ENCODE measurements around the gene EIF3L. TPM values are rescaled to one million over a fixed set of nuclear protein-coding genes. Genes with fewer than 3 reads are reported as not detected.

EIF3L gene
- total and polyA plus RNA-seq, 10 of the 15 experiments (the other 5 are each of a cell fraction or from before 2014, with no cell fraction given), result 294 to 1,037 (median 618) TPM

GRCh38 chr22:37894939-37895670 is 45.9 kb downstream of the EIF3L start (continued):
- no peak for TF ChIP-seq ZNF687 (IDR thresholded peaks at IDR 0.05)
- no peak for TF ChIP-seq YBX1 (IDR thresholded peaks at IDR 0.05)
- no peak for TF ChIP-seq CBFB (IDR thresholded peaks at IDR 0.05; ENCODE audit: low read depth)

- ATAC-seq (peak; percentile 98), FAIRE-seq (peak; percentile 93), DNase-seq (ENCODE audit: low read depth, low spot score) (peak; percentile 60)
- BruUV-seq (replicated peaks), result no TSS peak
- no peaks in the 10 kb centered on the region for H3K9me3 ChIP-seq (replicated peaks; ENCODE audit: control insufficient read depth, insufficient read depth, low read length)
- WGBS (ENCODE audit: insufficient coverage, insufficient replicate concordance, low lambda C conversion rate, missing lambda C conversion rate), result 34% methylated on average over 5 of the region's 5 CpGs
- intact Hi-C loops (cut with micrococcal nuclease; ENCODE audit: unreplicated experiment) (no loop called here), in situ Hi-C loops (cut with MboI) (no loop called here)
- H2AFZ ChIP-seq (ENCODE audit: control insufficient read depth, low read depth, low read length), result peak overlapping the region; percentile 93
- H4K20me1 ChIP-seq (ENCODE audit: control insufficient read depth, insufficient read depth), result no peaks in the 10 kb centered on the region
- RAD21 ChIA-PET (ENCODE audit: unreplicated experiment), result interaction anchor here (0.8 to 2.2 kb wide), 7 partner anchors 10 to 289 kb away, joined by 3 to 9 read pairs (median 3); partner anchors contain the start of gene MICALL1
- H3K4me3 ChIP-seq, result no peak overlapping the region
- POLR2A ChIA-PET, result interaction anchor here (0.5 to 2.4 kb wide), 5 partner anchors 10 to 994 kb away, joined by 3 to 16 read pairs (median 4); partner anchors contain the start of genes EIF3L, GCAT, GGA1 and MICALL1
- no peaks in the 10 kb centered on the region; a peak in 1 of 4 replicates for H3K36me3 ChIP-seq (ENCODE audit: control insufficient read depth in 2 of 2, insufficient read depth in 2 of 2, low read length in 1 of 2)
- peak overlapping the region; percentile 89 for H3K27ac ChIP-seq (ENCODE audit: control insufficient read depth, insufficient read depth)
- peaks cover 11% of the 10 kb centered on the region for H3K4me1 ChIP-seq (ENCODE audit: control insufficient read depth, insufficient read depth, low read length)
- no peaks in the 10 kb centered on the region for H3K79me2 ChIP-seq (ENCODE audit: control insufficient read depth, insufficient read depth, low read length)
- peak overlapping the region; percentile 59 for H3K9ac ChIP-seq (ENCODE audit: control insufficient read depth, insufficient read depth, low read length)
- H3K27me3 ChIP-seq (replicated peaks in 1 of 2; ENCODE audit: control insufficient read depth in 2 of 2, insufficient read depth in 2 of 2, low read length in 1 of 2), result no peaks in the 10 kb centered on the region
- SMC1A ChIA-PET (ENCODE audit: uncharacterized antibody, unreplicated experiment), result interaction anchor here (0.7 to 2.0 kb wide), 10 partner anchors 9 to 88 kb away, joined by 3 to 11 read pairs (median 4); partner anchors contain the start of genes GCAT and MICALL1
- CTCF ChIA-PET, result interaction anchor here (0.6 to 3.4 kb wide), 18 partner anchors 8 to 802 kb away, joined by 3 to 19 read pairs (median 4); partner anchors contain the start of genes ANKRD54, C22orf23, MICALL1 and PDXP
- peak overlapping the region; percentile 70 for H3K4me2 ChIP-seq (ENCODE audit: control insufficient read depth, insufficient read depth)
- TF ChIP-seq JUNB (IDR thresholded peaks at IDR 0.05) (no peak), IKZF2 (IDR thresholded peaks at IDR 0.05) (peak; percentile 33 to 66; a peak in 3 of 4 replicates), POLR2AphosphoS2 (IDR thresholded peaks at IDR 0.05; ENCODE audit: low read depth, low read length) (peak; percentile 36; the same call in 1 of the 2 replicates), E4F1 (IDR thresholded peaks at IDR 0.05; ENCODE audit: borderline replicate concordance, partially characterized antibody) (no peak), NFYB (IDR thresholded peaks at IDR 0.05; ENCODE audit: insufficient read depth, low read depth, low read length) (no peak), IRF4 (IDR thresholded peaks at IDR 0.05; ENCODE audit: low read depth, low read length) (no peak), ZNF687 (IDR thresholded peaks at IDR 0.05) (peak; percentile 80)
Measured at GRCh38 chr22:37896181-37896592, 47.0 kb downstream of the EIF3L start.
